CD4-positive, alpha-beta T cell (primary cell): ENCODE measurements around the gene CHST3. TPM values are rescaled to one million over a fixed set of nuclear protein-coding genes. Genes with fewer than 3 reads are reported as not detected.

Experiments used
- ATAC-seq: fragments of 200-7000 bp; cut with Tn5 transposase; one replicate; pipeline ENCODE4 v1.10.0; 2022; ENCODE audit warnings: mild to moderate bottlenecking; ENCODE audit not compliant: poor library complexity
- CTCF ChIA-PET: fragments of 350-600 bp; sonication (Branson Sonifier 250); formaldehyde crosslinking; loops from one replicate; lab custom pipeline; 2021; ENCODE audit warnings: antibody characterized with exemption, inconsistent platforms; lab: Charles Lee
- POLR2A ChIA-PET: fragments of 350-600 bp; sonication (Branson Sonifier 250); formaldehyde crosslinking; loops from one replicate; lab custom pipeline; 2021; ENCODE audit warnings: antibody characterized with exemption, inconsistent platforms; lab: Charles Lee
- DNase-seq, 14 experiments: peaks; one replicate each; pipeline ENCODE4 v3.0.0-alpha.2; 2013 to 2020; ENCODE audit warnings: mixed read lengths in 2 of 14
- H3K27ac ChIP-seq, 2 donors: one replicate each; pipeline versions ENCODE4 v1.5.1 to v1.7.0; 2013; ENCODE audit warnings: low read length in 2 of 2, low read depth in 1 of 2, mild to moderate bottlenecking in 1 of 2
- H3K27me3 ChIP-seq, 2 experiments: 1 replicate in 1 of 2; 2 replicates in 1 of 2; pipeline versions ENCODE4 v1.6.1 to v1.7.0; 2013; ENCODE audit warnings: low read length in 2 of 2, control low read depth in 1 of 2, mild to moderate bottlenecking in 1 of 2, moderate library complexity in 1 of 2; ENCODE audit not compliant: insufficient read depth in 2 of 2, control insufficient read depth in 1 of 2
- H3K36me3 ChIP-seq: one replicate; pipeline ENCODE4 v1.6.1; 2013; ENCODE audit warnings: low read length, control low read depth; ENCODE audit not compliant: insufficient read depth
- H3K4me1 ChIP-seq: one replicate; pipeline ENCODE4 v1.6.1; 2013; ENCODE audit warnings: low read length, control low read depth; ENCODE audit not compliant: insufficient read depth
- H3K4me3 ChIP-seq: one replicate; pipeline ENCODE4 v1.5.1; 2013; ENCODE audit warnings: mild to moderate bottlenecking, low read length, moderate library complexity
- H3K9me3 ChIP-seq, 2 experiments: 1 replicate in 1 of 2; 2 replicates in 1 of 2; pipeline versions ENCODE4 v1.6.1 to v1.7.0; 2013; ENCODE audit warnings: low read length in 2 of 2, mild to moderate bottlenecking in 2 of 2, control low read depth in 1 of 2, moderate library complexity in 1 of 2; ENCODE audit not compliant: control insufficient read depth in 1 of 2, insufficient read depth in 1 of 2
- H3K27ac Mint-ChIP-seq: one replicate; pipeline ENCODE4 v1.8.0; 2020; ENCODE audit warnings: mixed read lengths
- H3K27me3 Mint-ChIP-seq: one replicate; pipeline ENCODE4 v1.8.0; 2021; ENCODE audit warnings: mixed read lengths
- H3K36me3 Mint-ChIP-seq: one replicate; pipeline ENCODE4 v1.8.0; 2021; ENCODE audit warnings: low read depth, mixed read lengths
- H3K4me1 Mint-ChIP-seq: one replicate; pipeline ENCODE4 v1.8.0; 2021; ENCODE audit warnings: low read depth, mixed read lengths
- H3K4me3 Mint-ChIP-seq: one replicate; pipeline ENCODE4 v1.8.0; 2020; ENCODE audit warnings: mild to moderate bottlenecking, mixed read lengths
- H3K9me3 Mint-ChIP-seq: one replicate; pipeline ENCODE4 v1.8.0; 2020; ENCODE audit warnings: mixed read lengths
- intact Hi-C, 2 experiments: fragments of 100-400 bp; cut with DNase I in 1 of 2; cut with micrococcal nuclease in 1 of 2; formaldehyde crosslinking; loops; one replicate each; pipeline versions ENCODE4 v1.15.1 to v1.9.0; 2023 to 2025; cut with DNase I, micrococcal nuclease
- total RNA-seq, 174 experiments: library from RNA in 2 of 174; stranded (reverse) in 2 of 174; gene quantifications; one replicate each; pipeline ENCODE4 v1.2.3 and lab custom pipeline; 2021 to 2026
- TF ChIP-seq, protein P1 (sequence below): fragments of 200-600 bp; IDR thresholded peaks from one replicate; pipeline ENCODE4 v1.8.0; 2022; ENCODE audit warnings: antibody characterized with exemption, mild to moderate bottlenecking

Gene CHST3
- total RNA-seq, 2 experiments from 2014 or later, result not detected

DNA sequence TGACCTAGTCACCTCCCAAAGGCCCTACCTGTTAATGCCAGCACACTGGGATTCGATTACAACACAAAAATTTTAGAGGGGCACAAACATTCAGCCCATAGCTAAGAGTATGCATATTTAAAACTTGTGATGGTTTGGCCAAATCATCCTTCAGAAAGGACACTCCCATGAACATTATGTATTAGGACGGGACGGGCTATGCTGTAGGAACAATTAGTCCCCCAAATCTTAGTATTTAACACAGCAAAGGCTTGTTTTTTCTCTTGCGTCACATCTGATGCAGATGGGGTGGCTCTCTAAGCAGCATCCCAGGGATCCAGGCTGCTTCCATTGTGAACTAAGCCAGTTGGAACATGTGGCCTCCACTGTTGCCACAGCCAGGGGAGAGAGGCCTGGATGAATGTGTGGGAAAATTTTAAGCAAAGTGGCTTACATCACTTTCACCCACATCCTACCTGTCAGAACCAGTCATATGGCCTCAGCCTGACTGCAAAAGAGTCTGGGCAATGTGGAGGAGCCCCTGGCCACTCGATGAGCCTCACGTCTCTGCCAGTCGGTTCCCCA, 26.6 kb downstream of the CHST3 start:
- Mint-ChIP-seq H3K9me3 (no peaks in the 10 kb centered on the region), H3K4me3 (no peak overlapping the region), H3K36me3 (no peaks in the 10 kb centered on the region), H3K4me1 (no peaks in the 10 kb centered on the region), H3K27me3 (no peaks in the 10 kb centered on the region), H3K27ac (no peak overlapping the region)
- no peak overlapping the region for H3K27ac ChIP-seq
- CTCF ChIA-PET, result no interaction called here
- no peaks in the 10 kb centered on the region for H3K4me1 ChIP-seq
- no peak for DNase-seq
- H3K36me3 ChIP-seq, result no peaks in the 10 kb centered on the region
- H3K27me3 ChIP-seq, result no peaks in the 10 kb centered on the region
- intact Hi-C loops, result no loop called here
- H3K4me3 ChIP-seq, result no peak overlapping the region
- POLR2A ChIA-PET, result no interaction called here
- no peaks in the 10 kb centered on the region for H3K9me3 ChIP-seq
- TF ChIP-seq, protein P1, sequence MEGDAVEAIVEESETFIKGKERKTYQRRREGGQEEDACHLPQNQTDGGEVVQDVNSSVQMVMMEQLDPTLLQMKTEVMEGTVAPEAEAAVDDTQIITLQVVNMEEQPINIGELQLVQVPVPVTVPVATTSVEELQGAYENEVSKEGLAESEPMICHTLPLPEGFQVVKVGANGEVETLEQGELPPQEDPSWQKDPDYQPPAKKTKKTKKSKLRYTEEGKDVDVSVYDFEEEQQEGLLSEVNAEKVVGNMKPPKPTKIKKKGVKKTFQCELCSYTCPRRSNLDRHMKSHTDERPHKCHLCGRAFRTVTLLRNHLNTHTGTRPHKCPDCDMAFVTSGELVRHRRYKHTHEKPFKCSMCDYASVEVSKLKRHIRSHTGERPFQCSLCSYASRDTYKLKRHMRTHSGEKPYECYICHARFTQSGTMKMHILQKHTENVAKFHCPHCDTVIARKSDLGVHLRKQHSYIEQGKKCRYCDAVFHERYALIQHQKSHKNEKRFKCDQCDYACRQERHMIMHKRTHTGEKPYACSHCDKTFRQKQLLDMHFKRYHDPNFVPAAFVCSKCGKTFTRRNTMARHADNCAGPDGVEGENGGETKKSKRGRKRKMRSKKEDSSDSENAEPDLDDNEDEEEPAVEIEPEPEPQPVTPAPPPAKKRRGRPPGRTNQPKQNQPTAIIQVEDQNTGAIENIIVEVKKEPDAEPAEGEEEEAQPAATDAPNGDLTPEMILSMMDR, result no peak
- no peak for ATAC-seq

DNA sequence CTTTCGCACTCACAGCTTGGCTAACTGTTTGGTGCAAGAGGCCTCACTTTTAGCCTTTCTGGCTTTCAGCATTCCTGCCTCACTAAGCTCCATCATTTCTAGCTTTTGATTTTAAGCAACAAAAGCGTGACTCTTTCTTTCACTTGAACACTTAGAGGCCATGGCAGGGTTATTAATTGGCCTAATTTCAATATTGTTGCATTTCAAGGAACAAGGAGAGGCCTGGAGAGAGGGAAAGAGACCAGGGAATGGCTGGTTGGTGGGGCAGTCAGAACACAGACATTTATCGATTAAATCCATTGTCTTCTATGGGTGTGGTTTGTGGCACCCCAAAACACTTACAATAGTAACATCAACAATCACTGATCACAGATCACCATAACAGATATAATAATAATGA, 31.3 kb downstream of the CHST3 start:
- Mint-ChIP-seq H3K4me1 (no peaks in the 10 kb centered on the region), H3K27ac (no peak overlapping the region), H3K9me3 (no peaks in the 10 kb centered on the region), H3K4me3 (no peak overlapping the region), H3K36me3 (no peaks in the 10 kb centered on the region), H3K27me3 (no peaks in the 10 kb centered on the region)
- intact Hi-C loops, result no loop called here
- H3K4me3 ChIP-seq, result no peak overlapping the region
- no peak for ATAC-seq
- CTCF ChIA-PET, result interaction anchor here (0.6 kb wide), 1 partner anchor 195 kb away, joined by 3 read pairs; no protein-coding TSS in a partner anchor
- POLR2A ChIA-PET, result interaction anchor here (0.7 kb wide), 1 partner anchor 279 kb away, joined by 3 read pairs; no protein-coding TSS in a partner anchor
- DNase-seq, result no peak
- no peaks in the 10 kb centered on the region for H3K4me1 ChIP-seq
- TF ChIP-seq, protein P1, result no peak
- H3K27me3 ChIP-seq, result no peaks in the 10 kb centered on the region
- no peak overlapping the region for H3K27ac ChIP-seq
- no peaks in the 10 kb centered on the region for H3K36me3 ChIP-seq
- no peaks in the 10 kb centered on the region for H3K9me3 ChIP-seq

DNA sequence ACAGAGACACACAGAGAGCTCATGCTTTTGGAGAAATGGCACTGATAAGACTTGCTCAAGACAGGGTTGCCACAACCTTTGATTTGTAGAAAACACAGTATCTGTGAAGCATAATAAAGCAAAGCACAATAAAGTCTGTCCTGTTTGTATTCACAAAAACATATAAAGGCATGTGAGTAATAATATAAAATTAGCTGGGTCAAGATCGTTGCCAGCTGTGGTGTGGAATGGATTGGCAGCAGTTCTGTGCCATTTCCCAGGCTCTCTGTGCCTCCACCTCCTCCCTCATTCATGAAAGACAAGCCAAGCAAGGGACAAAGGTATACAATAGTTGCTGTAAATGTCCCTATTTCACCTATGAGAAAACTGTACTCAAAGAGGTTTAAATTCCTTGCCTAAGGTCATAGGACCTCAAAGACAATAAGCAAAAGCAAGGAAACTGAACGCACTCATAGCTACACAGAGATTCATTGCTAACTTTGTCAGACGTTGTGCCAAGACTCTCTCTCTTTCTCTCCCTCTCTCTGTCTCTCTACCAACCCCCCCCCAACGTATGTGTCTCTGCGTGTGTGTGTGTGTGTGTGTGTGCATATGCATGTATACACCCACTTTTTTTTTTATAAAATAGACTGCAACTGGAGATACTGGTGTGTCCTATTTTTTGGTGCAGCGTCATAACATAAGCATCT, 31.8 kb downstream of the CHST3 start:
- no peaks in the 10 kb centered on the region for H3K4me1 ChIP-seq
- H3K27me3 ChIP-seq, result no peaks in the 10 kb centered on the region
- no peaks in the 10 kb centered on the region for H3K9me3 ChIP-seq
- H3K9me3 Mint-ChIP-seq, result no peaks in the 10 kb centered on the region
- H3K27ac Mint-ChIP-seq, result no peak overlapping the region
- ATAC-seq (no peak), DNase-seq (no peak)
- H3K27ac ChIP-seq, result no peak overlapping the region
- ChIA-PET POLR2A (interaction anchor here (0.7 kb wide), 1 partner anchor 279 kb away, joined by 3 read pairs; no protein-coding TSS in a partner anchor), CTCF (interaction anchor here (0.6 kb wide), 1 partner anchor 196 kb away, joined by 3 read pairs; no protein-coding TSS in a partner anchor)
- H3K4me3 Mint-ChIP-seq, result no peak overlapping the region
- intact Hi-C loops, result no loop called here
- no peak overlapping the region for H3K4me3 ChIP-seq
- no peaks in the 10 kb centered on the region for H3K36me3 ChIP-seq
- H3K4me1 Mint-ChIP-seq, result no peaks in the 10 kb centered on the region
- H3K36me3 Mint-ChIP-seq, result no peaks in the 10 kb centered on the region
- H3K27me3 Mint-ChIP-seq, result no peaks in the 10 kb centered on the region
- TF ChIP-seq, protein P1, result no peak
